Measurements from ENCODE around the gene UTS2R.

Gene UTS2R

DNA sequence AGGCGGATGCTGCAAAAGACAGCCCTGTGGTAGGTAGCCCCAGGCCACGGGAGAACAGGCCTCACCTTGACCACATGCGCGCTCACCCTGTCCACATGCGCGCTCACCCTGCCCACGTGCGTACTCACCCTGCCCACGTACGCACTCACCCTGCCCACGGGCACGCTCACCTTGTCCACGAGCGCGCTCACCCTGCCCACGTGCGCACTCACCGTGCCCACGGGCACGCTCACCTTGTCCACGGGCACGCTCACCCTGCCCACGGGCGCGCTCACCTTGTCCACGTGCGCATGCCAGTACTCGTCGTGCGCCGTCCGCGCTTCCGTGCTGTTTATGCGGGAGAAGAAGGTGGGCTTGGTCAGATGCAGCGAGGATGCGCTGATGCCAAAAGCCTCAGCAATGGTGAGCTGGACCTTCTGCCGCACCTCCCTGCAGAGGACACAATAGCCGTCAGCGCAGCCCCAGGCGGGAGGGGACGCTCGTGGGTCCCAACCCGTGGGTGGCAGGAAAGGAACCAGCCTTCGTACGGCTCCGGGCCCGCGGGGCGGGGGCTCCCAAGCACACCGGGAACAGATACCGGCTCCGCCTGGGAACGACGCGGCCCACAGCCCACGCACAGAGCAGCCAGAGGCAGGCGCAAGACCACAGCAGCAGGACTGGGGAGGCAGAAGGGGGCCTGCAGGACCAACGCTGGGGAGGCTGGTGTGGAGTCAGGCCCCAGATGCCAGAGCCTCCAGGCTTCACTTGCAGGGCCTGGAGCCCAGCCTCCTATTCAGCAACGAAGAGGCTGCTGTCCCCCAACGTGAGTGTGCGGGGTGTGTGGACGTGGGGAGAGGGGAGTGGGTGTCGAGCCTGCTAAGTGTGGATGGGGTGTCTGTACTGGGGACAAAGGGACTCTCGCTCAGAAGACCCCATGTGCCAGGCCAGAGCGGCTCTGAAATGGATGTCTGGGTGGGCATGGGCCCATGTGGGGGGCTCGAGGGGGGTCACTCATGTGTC, 32.4 kb downstream of the UTS2R start:
- Histone ChIP-seq H3K4me3 (ENCODE audit: low read depth, low read length) (no peak overlapping the region), H3K36me3 (ENCODE audit: control insufficient read depth in 2 of 2, insufficient read depth in 1 of 2, low read length in 2 of 2) (peaks cover 8 to 30% of the 10 kb centered on the region in 2 experiments; a peak in 2 of 3 replicates), H3K9me3 (ENCODE audit: control insufficient read depth, insufficient read depth, low read depth, low read length) (no peaks in the 10 kb centered on the region), H3K27ac (ENCODE audit: extremely low read depth, low read depth, low read length) (no peak overlapping the region), H3K4me1 (ENCODE audit: control insufficient read depth, insufficient read depth, low read length) (no peaks in the 10 kb centered on the region)
- CTCF ChIA-PET, result no interaction called here
- TF ChIP-seq ZNF16 (tag by site-specific recombination; IDR thresholded peaks at IDR 0.05; ENCODE audit: low read depth) (no peak), ZFHX2 (tag by site-specific recombination; conservative IDR thresholded peaks at IDR 0.05) (peak; percentile 69), ZNF555 (tag by site-specific recombination; conservative IDR thresholded peaks at IDR 0.05) (no peak), EGR2 (tag by site-specific recombination; IDR thresholded peaks at IDR 0.05; ENCODE audit: low read depth) (peak; percentile 46), ZNF169 (tag by site-specific recombination; IDR thresholded peaks at IDR 0.05) (no peak), ZXDB (tag by site-specific recombination; IDR thresholded peaks at IDR 0.05) (no peak)
- TF ChIP-seq, protein P1, sequence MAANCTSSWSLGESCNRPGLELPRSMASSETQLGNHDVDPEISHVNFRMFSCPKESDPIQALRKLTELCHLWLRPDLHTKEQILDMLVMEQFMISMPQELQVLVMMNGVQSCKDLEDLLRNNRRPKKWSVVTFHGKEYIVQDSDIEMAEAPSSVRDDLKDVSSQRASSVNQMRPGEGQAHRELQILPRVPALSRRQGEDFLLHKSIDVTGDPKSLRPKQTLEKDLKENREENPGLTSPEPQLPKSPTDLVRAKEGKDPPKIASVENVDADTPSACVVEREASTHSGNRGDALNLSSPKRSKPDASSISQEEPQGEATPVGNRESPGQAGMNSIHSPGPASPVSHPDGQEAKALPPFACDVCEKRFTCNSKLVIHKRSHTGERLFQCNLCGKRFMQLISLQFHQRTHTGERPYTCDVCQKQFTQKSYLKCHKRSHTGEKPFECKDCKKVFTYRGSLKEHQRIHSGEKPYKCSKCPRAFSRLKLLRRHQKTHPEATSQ (tag by site-specific recombination; IDR thresholded peaks at IDR 0.05), result no peak
- TF ChIP-seq, protein P2, sequence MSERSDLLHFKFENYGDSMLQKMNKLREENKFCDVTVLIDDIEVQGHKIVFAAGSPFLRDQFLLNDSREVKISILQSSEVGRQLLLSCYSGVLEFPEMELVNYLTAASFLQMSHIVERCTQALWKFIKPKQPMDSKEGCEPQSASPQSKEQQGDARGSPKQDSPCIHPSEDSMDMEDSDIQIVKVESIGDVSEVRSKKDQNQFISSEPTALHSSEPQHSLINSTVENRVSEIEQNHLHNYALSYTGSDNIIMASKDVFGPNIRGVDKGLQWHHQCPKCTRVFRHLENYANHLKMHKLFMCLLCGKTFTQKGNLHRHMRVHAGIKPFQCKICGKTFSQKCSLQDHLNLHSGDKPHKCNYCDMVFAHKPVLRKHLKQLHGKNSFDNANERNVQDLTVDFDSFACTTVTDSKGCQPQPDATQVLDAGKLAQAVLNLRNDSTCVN (tag by site-specific recombination; optimal IDR thresholded peaks at IDR 0.05), result peak; percentile 50
- POLR2A ChIA-PET, result no interaction called here

DNA sequence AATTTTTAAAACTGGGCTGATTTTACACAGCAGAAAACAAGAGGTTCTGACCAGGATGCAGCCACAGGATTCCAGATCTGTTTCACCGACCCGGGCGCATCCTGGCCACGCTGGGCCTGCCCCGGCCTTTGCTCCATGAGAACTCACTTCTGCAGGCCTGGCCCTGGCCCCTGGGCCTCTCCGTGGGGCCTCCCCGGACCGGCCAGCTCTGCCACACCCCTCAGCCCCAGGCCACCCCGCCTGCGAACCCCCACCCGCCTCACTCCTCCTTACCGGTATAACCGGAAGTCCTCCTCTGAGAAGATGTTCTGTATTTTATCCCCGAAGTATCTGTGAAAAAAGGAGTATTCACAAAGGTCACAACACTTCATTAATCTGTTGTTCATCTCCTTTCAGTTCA, 33.5 kb downstream of the UTS2R start:
- ChIA-PET CTCF (no interaction called here), POLR2A (no interaction called here)
- Histone ChIP-seq H3K4me1 (ENCODE audit: control insufficient read depth, insufficient read depth, low read length) (no peaks in the 10 kb centered on the region), H3K9me3 (ENCODE audit: control insufficient read depth, insufficient read depth, low read depth, low read length) (no peaks in the 10 kb centered on the region), H3K36me3 (ENCODE audit: control insufficient read depth in 2 of 2, insufficient read depth in 1 of 2, low read length in 2 of 2) (peaks cover 8 to 30% of the 10 kb centered on the region in 2 experiments; a peak in 2 of 3 replicates), H3K27ac (ENCODE audit: extremely low read depth, low read depth, low read length) (no peak overlapping the region), H3K4me3 (ENCODE audit: low read depth, low read length) (no peak overlapping the region)
- TF ChIP-seq ZNF214 (tag by site-specific recombination; IDR thresholded peaks at IDR 0.05; ENCODE audit: borderline replicate concordance) (no peak), MZF1 (tag by site-specific recombination; IDR thresholded peaks at IDR 0.05; ENCODE audit: borderline replicate concordance) (no peak), SCRT2 (tag by site-specific recombination; IDR thresholded peaks at IDR 0.05) (no peak), ZNF140 (tag by site-specific recombination; IDR thresholded peaks at IDR 0.05) (no peak), ZNF324 (tag by site-specific recombination; IDR thresholded peaks at IDR 0.05) (no peak), ZNF221 (tag by site-specific recombination; IDR thresholded peaks at IDR 0.05; ENCODE audit: borderline replicate concordance) (no peak), ZNF354C (tag by site-specific recombination; IDR thresholded peaks at IDR 0.05; ENCODE audit: borderline replicate concordance, low read depth) (no peak), ZNF391 (tag by site-specific recombination; IDR thresholded peaks at IDR 0.05; ENCODE audit: borderline replicate concordance, low read depth) (no peak), ZNF701 (tag by site-specific recombination; IDR thresholded peaks at IDR 0.05) (no peak), ZNF416 (tag by site-specific recombination; IDR thresholded peaks at IDR 0.05) (no peak), ZNF138 (tag by site-specific recombination; IDR thresholded peaks at IDR 0.05; ENCODE audit: borderline replicate concordance) (no peak), ZFP3 (tag by site-specific recombination; IDR thresholded peaks at IDR 0.05; ENCODE audit: low read depth) (no peak), ZSCAN23 (tag by site-specific recombination; IDR thresholded peaks at IDR 0.05) (no peak), ZNF155 (tag by site-specific recombination; IDR thresholded peaks at IDR 0.05) (no peak), ZNF830 (tag by site-specific recombination; IDR thresholded peaks at IDR 0.05; ENCODE audit: low read depth) (no peak)
- TF ChIP-seq, protein P3, sequence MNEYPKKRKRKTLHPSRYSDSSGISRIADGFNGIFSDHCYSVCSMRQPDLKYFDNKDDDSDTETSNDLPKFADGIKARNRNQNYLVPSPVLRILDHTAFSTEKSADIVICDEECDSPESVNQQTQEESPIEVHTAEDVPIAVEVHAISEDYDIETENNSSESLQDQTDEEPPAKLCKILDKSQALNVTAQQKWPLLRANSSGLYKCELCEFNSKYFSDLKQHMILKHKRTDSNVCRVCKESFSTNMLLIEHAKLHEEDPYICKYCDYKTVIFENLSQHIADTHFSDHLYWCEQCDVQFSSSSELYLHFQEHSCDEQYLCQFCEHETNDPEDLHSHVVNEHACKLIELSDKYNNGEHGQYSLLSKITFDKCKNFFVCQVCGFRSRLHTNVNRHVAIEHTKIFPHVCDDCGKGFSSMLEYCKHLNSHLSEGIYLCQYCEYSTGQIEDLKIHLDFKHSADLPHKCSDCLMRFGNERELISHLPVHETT (tag by site-specific recombination; IDR thresholded peaks at IDR 0.05), result no peak
- TF ChIP-seq, protein P4, sequence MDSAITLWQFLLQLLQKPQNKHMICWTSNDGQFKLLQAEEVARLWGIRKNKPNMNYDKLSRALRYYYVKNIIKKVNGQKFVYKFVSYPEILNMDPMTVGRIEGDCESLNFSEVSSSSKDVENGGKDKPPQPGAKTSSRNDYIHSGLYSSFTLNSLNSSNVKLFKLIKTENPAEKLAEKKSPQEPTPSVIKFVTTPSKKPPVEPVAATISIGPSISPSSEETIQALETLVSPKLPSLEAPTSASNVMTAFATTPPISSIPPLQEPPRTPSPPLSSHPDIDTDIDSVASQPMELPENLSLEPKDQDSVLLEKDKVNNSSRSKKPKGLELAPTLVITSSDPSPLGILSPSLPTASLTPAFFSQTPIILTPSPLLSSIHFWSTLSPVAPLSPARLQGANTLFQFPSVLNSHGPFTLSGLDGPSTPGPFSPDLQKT (IDR thresholded peaks at IDR 0.05; ENCODE audit: borderline replicate concordance, low read depth, low read length), result no peak
